Measurements from ENCODE around the gene TRIO. TPM values are rescaled to one million over a fixed set of nuclear protein-coding genes. Genes with fewer than 3 reads are reported as not detected.

Gene TRIO
- total RNA-seq, 3 donors from 2014 or later (not counting 1 experiment from before 2014, with no cell fraction given) = 84.6 to 136 (median 94.3) TPM

- Histone ChIP-seq H3K27me3 (ENCODE audit: control insufficient read depth, insufficient read depth, low read length) (no peaks in the 10 kb centered on the region), H3K4me1 (ENCODE audit: control insufficient read depth, insufficient read depth, low read length) (peaks cover 13% of the 10 kb centered on the region), H3K27ac (ENCODE audit: low read length) (no peak overlapping the region), H3K36me3 (ENCODE audit: control insufficient read depth, insufficient read depth, low read length) (no peaks in the 10 kb centered on the region), H3K9me3 (ENCODE audit: control insufficient read depth, insufficient read depth, low read length) (no peaks in the 10 kb centered on the region), H3K4me3 (ENCODE audit: low read length) (no peak overlapping the region)
- intact Hi-C loops (cut with micrococcal nuclease) = no loop called here
- ATAC-seq = no peak
- Mint-ChIP-seq H3K4me3 (no peak overlapping the region), H3K4me1 (peaks cover 37 to 63% of the 10 kb centered on the region in 2 donors), H3K27ac (peak overlapping the region in 1 of 2 donors; percentile 9), H3K36me3 (no peaks in the 10 kb centered on the region), H3K9me3 (no peaks in the 10 kb centered on the region), H3K27me3 (ENCODE audit: low read depth in 2 of 2) (no peaks in the 10 kb centered on the region)
- no peak for DNase-seq
- TF ChIP-seq CTCF (IDR thresholded peaks at IDR 0.05) = no peak
- 90% methylated on average over 8 of the region's 8 CpGs for WGBS (ENCODE audit: insufficient coverage)
Measured at GRCh38 chr5:14226992-14227391, 83.8 kb downstream of the TRIO start.

- Mint-ChIP-seq H3K27ac (no peak overlapping the region), H3K9me3 (no peaks in the 10 kb centered on the region), H3K4me1 (peaks cover 36 to 66% of the 10 kb centered on the region in 2 donors), H3K4me3 (no peak overlapping the region), H3K36me3 (no peaks in the 10 kb centered on the region), H3K27me3 (ENCODE audit: low read depth in 2 of 2) (no peaks in the 10 kb centered on the region)
- DNase-seq (no peak), ATAC-seq (no peak)
- Histone ChIP-seq H3K9me3 (ENCODE audit: control insufficient read depth, insufficient read depth, low read length) (no peaks in the 10 kb centered on the region), H3K36me3 (ENCODE audit: control insufficient read depth, insufficient read depth, low read length) (no peaks in the 10 kb centered on the region), H3K4me1 (ENCODE audit: control insufficient read depth, insufficient read depth, low read length) (peaks cover 11% of the 10 kb centered on the region), H3K27me3 (ENCODE audit: control insufficient read depth, insufficient read depth, low read length) (no peaks in the 10 kb centered on the region), H3K4me3 (ENCODE audit: low read length) (no peak overlapping the region), H3K27ac (ENCODE audit: low read length) (no peak overlapping the region)
- intact Hi-C loops (cut with micrococcal nuclease) = no loop called here
- no peak for TF ChIP-seq CTCF (IDR thresholded peaks at IDR 0.05)
- WGBS (ENCODE audit: insufficient coverage) = 66% methylated on average over 2 of the region's 3 CpGs
Measured at GRCh38 chr5:14227513-14227912, 84.4 kb downstream of the TRIO start.

DNA sequence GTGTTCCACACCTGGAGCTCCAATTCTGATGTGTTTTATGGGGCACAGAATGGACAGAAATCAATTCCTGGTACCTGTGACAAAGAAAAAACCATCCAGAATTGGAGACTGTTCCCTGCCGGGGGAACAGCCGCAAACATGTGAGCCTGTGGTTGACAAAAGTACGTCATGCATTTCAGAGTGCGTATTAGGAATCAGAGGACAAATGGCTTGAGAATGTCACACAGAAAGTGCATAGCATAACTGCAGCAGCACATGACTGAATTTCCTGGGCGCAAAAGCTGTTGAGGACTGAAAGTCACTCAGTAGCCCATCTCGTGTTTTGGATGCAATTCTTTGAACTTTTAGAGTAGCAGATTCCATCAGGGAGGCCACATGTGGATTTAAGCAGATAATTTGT lies 85.1 kb downstream of the TRIO start:
- no peaks in the 10 kb centered on the region for H3K9me3 ChIP-seq (ENCODE audit: control insufficient read depth, insufficient read depth, low read length)
- ATAC-seq (no peak), DNase-seq (no peak)
- Mint-ChIP-seq H3K9me3 (no peaks in the 10 kb centered on the region), H3K27ac (peak overlapping the region in 1 of 2 donors; percentile 51), H3K4me3 (no peak overlapping the region), H3K4me1 (peaks cover 29 to 62% of the 10 kb centered on the region in 2 donors), H3K36me3 (no peaks in the 10 kb centered on the region), H3K27me3 (ENCODE audit: low read depth in 2 of 2) (no peaks in the 10 kb centered on the region)
- no peaks in the 10 kb centered on the region for H3K27me3 ChIP-seq (ENCODE audit: control insufficient read depth, insufficient read depth, low read length)
- TF ChIP-seq CTCF (IDR thresholded peaks at IDR 0.05) = no peak
- 94% methylated on average over 6 of the region's 6 CpGs for WGBS (ENCODE audit: insufficient coverage)
- no peaks in the 10 kb centered on the region for H3K36me3 ChIP-seq (ENCODE audit: control insufficient read depth, insufficient read depth, low read length)
- no peak overlapping the region for H3K4me3 ChIP-seq (ENCODE audit: low read length)
- H3K4me1 ChIP-seq (ENCODE audit: control insufficient read depth, insufficient read depth, low read length) = peaks cover 4% of the 10 kb centered on the region
- no peak overlapping the region for H3K27ac ChIP-seq (ENCODE audit: low read length)
- intact Hi-C loops (cut with micrococcal nuclease) = no loop called here

DNA sequence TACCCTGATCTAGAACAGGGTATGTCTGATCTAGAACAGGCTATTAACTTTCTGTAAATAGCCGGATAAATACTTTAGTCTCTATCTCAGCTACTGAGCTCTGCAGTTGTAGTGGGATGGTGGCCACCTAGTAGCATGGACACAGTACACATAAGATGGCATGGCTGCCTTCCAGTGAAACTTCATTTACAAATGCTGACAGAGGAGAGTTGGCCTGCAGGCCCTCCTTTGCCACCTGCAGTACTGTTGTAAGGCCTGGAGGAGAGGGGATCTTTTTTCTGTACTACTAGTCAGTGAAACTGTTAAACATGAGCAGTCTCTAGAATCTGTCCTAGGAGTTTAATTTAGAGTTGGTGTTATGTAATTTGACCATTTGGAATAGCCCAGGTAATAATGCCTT lies 86.0 kb downstream of the TRIO start:
- Histone ChIP-seq H3K4me3 (ENCODE audit: low read length) (no peak overlapping the region), H3K4me1 (ENCODE audit: control insufficient read depth, insufficient read depth, low read length) (no peaks in the 10 kb centered on the region), H3K27ac (ENCODE audit: low read length) (no peak overlapping the region), H3K36me3 (ENCODE audit: control insufficient read depth, insufficient read depth, low read length) (no peaks in the 10 kb centered on the region), H3K27me3 (ENCODE audit: control insufficient read depth, insufficient read depth, low read length) (no peaks in the 10 kb centered on the region), H3K9me3 (ENCODE audit: control insufficient read depth, insufficient read depth, low read length) (no peaks in the 10 kb centered on the region)
- DNase-seq (no peak), ATAC-seq (no peak)
- H3K4me3 Mint-ChIP-seq = no peak overlapping the region
- H3K9me3 Mint-ChIP-seq = no peaks in the 10 kb centered on the region
- 100% methylated on average over 1 of the region's 1 CpG for WGBS (ENCODE audit: insufficient coverage)
- TF ChIP-seq CTCF (IDR thresholded peaks at IDR 0.05) = no peak
- no peaks in the 10 kb centered on the region for H3K36me3 Mint-ChIP-seq
- intact Hi-C loops (cut with micrococcal nuclease) = no loop called here
- peak overlapping the region in 1 of 2 donors; percentile 48 for H3K27ac Mint-ChIP-seq
- H3K4me1 Mint-ChIP-seq = peaks cover 22 to 61% of the 10 kb centered on the region in 2 donors
- H3K27me3 Mint-ChIP-seq (ENCODE audit: low read depth in 2 of 2) = no peaks in the 10 kb centered on the region
